WERI-Rb-1 (cell line): ENCODE results near the gene TRDN.

Experiments used
- DNase-seq: peaks from one replicate; pipeline ENCODE4 v3.0.0-alpha.2; 2020
- H3K27ac ChIP-seq: fragments of 250-450 bp; sonication (Bioruptor Pico); 2 replicates; pipeline ENCODE4 v1.5.1; 2020; ENCODE audit warnings: mild to moderate bottlenecking, moderate library complexity
- H3K27me3 ChIP-seq: fragments of 250-450 bp; sonication (Bioruptor Pico); 2 replicates; pipeline ENCODE4 v1.5.1; 2021; ENCODE audit warnings: mild to moderate bottlenecking, low read depth, moderate library complexity; ENCODE audit not compliant: insufficient read depth, severe bottlenecking
- H3K36me3 ChIP-seq: fragments of 250-450 bp; sonication (Bioruptor Pico); 2 replicates; pipeline ENCODE4 v1.5.1; 2020; ENCODE audit warnings: mild to moderate bottlenecking, moderate library complexity
- H3K4me3 ChIP-seq: 2 replicates; pipeline ENCODE4 v1.5.1; 2011; ENCODE audit warnings: low read depth, mild to moderate bottlenecking, control low read depth, low read length
- H3K9me3 ChIP-seq: fragments of 250-450 bp; sonication (Bioruptor Pico); 2 replicates; pipeline ENCODE4 v1.5.1; 2021; ENCODE audit warnings: mild to moderate bottlenecking, moderate library complexity; ENCODE audit not compliant: severe bottlenecking
- CTCF ChIP-seq: IDR thresholded peaks from 2 replicates; pipeline ENCODE4 v1.5.1; 2011; ENCODE audit warnings: low read depth, mild to moderate bottlenecking, control low read depth, inconsistent platforms, low read length

Gene TRDN

DNA sequence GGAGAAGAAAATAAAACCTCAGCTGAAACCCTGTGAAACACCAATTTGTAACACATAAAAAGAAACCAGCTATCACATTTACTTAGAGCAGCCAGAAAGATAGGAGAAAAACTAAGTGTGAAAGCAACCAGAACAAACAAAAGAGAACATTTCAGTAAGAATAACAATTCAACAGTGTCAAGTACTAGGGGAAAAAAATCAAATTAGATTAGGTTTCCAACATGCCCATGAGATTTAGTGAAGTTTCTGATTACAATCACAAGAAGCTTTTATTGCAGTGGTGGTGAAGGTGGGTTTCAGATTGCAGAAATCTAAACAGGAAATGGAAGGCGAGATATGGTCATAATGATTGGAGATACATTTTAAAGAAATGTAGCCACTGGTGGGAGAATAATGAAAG, 22.1 kb upstream of the TRDN start:
- DNase-seq, result no peak
- TF ChIP-seq CTCF, result no peak
- H3K4me3 ChIP-seq, result no peak overlapping the region
- H3K27ac ChIP-seq, result no peak overlapping the region
- H3K9me3 ChIP-seq, result no peaks in the 10 kb centered on the region
- H3K27me3 ChIP-seq, result no peaks in the 10 kb centered on the region
- no peaks in the 10 kb centered on the region for H3K36me3 ChIP-seq

- H3K4me3 ChIP-seq, result no peak overlapping the region
- no peaks in the 10 kb centered on the region for H3K36me3 ChIP-seq
- H3K27me3 ChIP-seq, result no peaks in the 10 kb centered on the region
- DNase-seq, result no peak
- no peaks in the 10 kb centered on the region for H3K9me3 ChIP-seq
- no peak for TF ChIP-seq CTCF
- no peak overlapping the region for H3K27ac ChIP-seq
Measured at GRCh38 chr6:123655521-123656306, 19.0 kb upstream of the TRDN start.

GRCh38 chr6:123648723-123649122, 12.0 kb upstream of the TRDN start:
- no peaks in the 10 kb centered on the region for H3K36me3 ChIP-seq
- no peak overlapping the region for H3K27ac ChIP-seq
- H3K9me3 ChIP-seq, result no peaks in the 10 kb centered on the region
- no peak for TF ChIP-seq CTCF
- no peaks in the 10 kb centered on the region for H3K27me3 ChIP-seq
- H3K4me3 ChIP-seq, result no peak overlapping the region
- DNase-seq, result no peak

DNA sequence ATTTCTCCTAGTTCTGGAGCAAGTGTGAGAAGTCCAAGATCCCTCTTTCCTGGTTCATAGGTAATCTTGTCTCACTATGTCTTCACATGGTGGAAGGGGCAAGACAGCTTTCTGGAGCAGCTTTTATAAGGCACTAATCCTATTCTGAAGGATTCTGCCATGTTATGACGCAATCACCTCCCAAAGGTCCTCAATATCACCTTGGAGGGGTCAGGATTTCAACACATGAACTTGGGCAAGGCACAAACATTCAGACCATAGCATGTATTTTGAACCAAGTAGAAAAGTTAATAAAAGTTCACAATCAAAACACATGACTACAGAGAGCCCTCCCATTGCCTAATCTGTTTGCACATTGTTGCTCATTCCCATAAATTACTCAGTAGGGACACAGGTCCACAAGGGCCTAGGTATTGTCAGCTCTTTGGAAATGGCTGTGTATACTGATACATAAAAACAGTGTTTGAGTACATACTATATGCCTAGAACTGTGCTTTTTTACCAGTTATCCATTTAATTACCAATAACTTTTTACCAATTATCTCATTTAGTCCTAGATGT, 11.3 kb upstream of the TRDN start:
- no peaks in the 10 kb centered on the region for H3K36me3 ChIP-seq
- no peaks in the 10 kb centered on the region for H3K27me3 ChIP-seq
- H3K9me3 ChIP-seq, result no peaks in the 10 kb centered on the region
- no peak for TF ChIP-seq CTCF
- no peak overlapping the region for H3K27ac ChIP-seq
- H3K4me3 ChIP-seq, result no peak overlapping the region
- DNase-seq, result no peak

- Histone ChIP-seq H3K27me3 (no peaks in the 10 kb centered on the region), H3K36me3 (no peaks in the 10 kb centered on the region), H3K9me3 (no peaks in the 10 kb centered on the region), H3K4me3 (no peak overlapping the region), H3K27ac (no peak overlapping the region)
- no peak for TF ChIP-seq CTCF
- DNase-seq, result no peak
Measured at GRCh38 chr6:123641497-123641896, 4.7 kb upstream of the TRDN start.
